HG03196 (cell line): ENCODE results near the gene TAS2R8.
"Not testable (repeated sequence)": the region's sequence is repeated elsewhere in the genome, so short reads cannot be mapped to it uniquely, and the experiment has no call there.

Source experiments
- ATAC-seq: cut with Tn5 transposase; IDR thresholded peaks from one replicate; pipeline ENCODE4 v1.9.1; 2021; ENCODE audit not compliant: unreplicated experiment

TAS2R8 gene

GRCh38 chr12:10807186-10807585, at the start of gene TAS2R8:
TAS2R8 (minus strand) TSS chr12:10807286; CDS start chr12:10806980, 306 bp downstream.
- no peak for ATAC-seq

- no peak for ATAC-seq
Measured at GRCh38 chr12:10855807-10856206, 48.7 kb upstream of the TAS2R8 start.

- ATAC-seq, result no peak
Measured at GRCh38 chr12:10853776-10854175, 46.7 kb upstream of the TAS2R8 start.

- ATAC-seq, result no peak
Measured at GRCh38 chr12:10851243-10851858, 44.3 kb upstream of the TAS2R8 start.

GRCh38 chr12:10849425-10849878, 42.4 kb upstream of the TAS2R8 start, which contains the start of gene PRR4:
PRR4 (minus strand) TSS chr12:10849475; CDS start chr12:10849437, 38 bp downstream.
- ATAC-seq, result no peak

- ATAC-seq, result no peak
Measured at GRCh38 chr12:10847744-10848143, 40.7 kb upstream of the TAS2R8 start.

- ATAC-seq, result no peak
Measured at GRCh38 chr12:10842862-10843261, 35.8 kb upstream of the TAS2R8 start.

GRCh38 chr12:10838461-10838860, 31.4 kb upstream of the TAS2R8 start:
- no peak for ATAC-seq

- no peak for ATAC-seq
Measured at GRCh38 chr12:10829994-10830393, 22.9 kb upstream of the TAS2R8 start.

- ATAC-seq, result no peak
Measured at GRCh38 chr12:10826258-10826657, 19.2 kb upstream of the TAS2R8 start, which contains the start of gene TAS2R10. TAS2R10 (minus strand) TSS chr12:10826358; CDS start chr12:10826269, 89 bp downstream.

GRCh38 chr12:10824957-10825356, 17.9 kb upstream of the TAS2R8 start:
- ATAC-seq, result no peak

- no peak for ATAC-seq
Measured at GRCh38 chr12:10811883-10812536, 4.9 kb upstream of the TAS2R8 start.

GRCh38 chr12:10810068-10810467, 3.0 kb upstream of the TAS2R8 start, which contains the start of gene TAS2R9:
TAS2R9 (minus strand) TSS chr12:10810168; CDS start chr12:10810075, 93 bp downstream.
- ATAC-seq, result no peak

GRCh38 chr12:10802587-10802986, 4.5 kb downstream of the TAS2R8 start, which contains the start of gene TAS2R7:
TAS2R7 (minus strand) TSS chr12:10802627; CDS start chr12:10802570, 57 bp downstream.
- no peak for ATAC-seq

GRCh38 chr12:10801741-10802140, 5.3 kb downstream of the TAS2R8 start:
- no peak for ATAC-seq

GRCh38 chr12:10794222-10794621, 12.9 kb downstream of the TAS2R8 start:
- ATAC-seq, result no peak

GRCh38 chr12:10791769-10792168, 15.3 kb downstream of the TAS2R8 start:
- ATAC-seq, result not testable (repeated sequence)

- ATAC-seq, result no peak
Measured at GRCh38 chr12:10783252-10783651, 23.8 kb downstream of the TAS2R8 start.

GRCh38 chr12:10779103-10779502, 28.0 kb downstream of the TAS2R8 start:
- no peak for ATAC-seq

- no peak for ATAC-seq
Measured at GRCh38 chr12:10771132-10771733, 35.9 kb downstream of the TAS2R8 start.

GRCh38 chr12:10759657-10760056, 47.4 kb downstream of the TAS2R8 start:
- ATAC-seq, result no peak

- no peak for ATAC-seq
Measured at GRCh38 chr12:10756194-10756593, 50.9 kb downstream of the TAS2R8 start.
